ENCODE results near the gene FAM171A2. TPM values are rescaled to one million over a fixed set of nuclear protein-coding genes. Genes with fewer than 3 reads are reported as not detected.

FAM171A2 gene
- total RNA-seq, 3 donors from 2014 or later: 0.88 to 2.9 (median 2.7) TPM

DNA sequence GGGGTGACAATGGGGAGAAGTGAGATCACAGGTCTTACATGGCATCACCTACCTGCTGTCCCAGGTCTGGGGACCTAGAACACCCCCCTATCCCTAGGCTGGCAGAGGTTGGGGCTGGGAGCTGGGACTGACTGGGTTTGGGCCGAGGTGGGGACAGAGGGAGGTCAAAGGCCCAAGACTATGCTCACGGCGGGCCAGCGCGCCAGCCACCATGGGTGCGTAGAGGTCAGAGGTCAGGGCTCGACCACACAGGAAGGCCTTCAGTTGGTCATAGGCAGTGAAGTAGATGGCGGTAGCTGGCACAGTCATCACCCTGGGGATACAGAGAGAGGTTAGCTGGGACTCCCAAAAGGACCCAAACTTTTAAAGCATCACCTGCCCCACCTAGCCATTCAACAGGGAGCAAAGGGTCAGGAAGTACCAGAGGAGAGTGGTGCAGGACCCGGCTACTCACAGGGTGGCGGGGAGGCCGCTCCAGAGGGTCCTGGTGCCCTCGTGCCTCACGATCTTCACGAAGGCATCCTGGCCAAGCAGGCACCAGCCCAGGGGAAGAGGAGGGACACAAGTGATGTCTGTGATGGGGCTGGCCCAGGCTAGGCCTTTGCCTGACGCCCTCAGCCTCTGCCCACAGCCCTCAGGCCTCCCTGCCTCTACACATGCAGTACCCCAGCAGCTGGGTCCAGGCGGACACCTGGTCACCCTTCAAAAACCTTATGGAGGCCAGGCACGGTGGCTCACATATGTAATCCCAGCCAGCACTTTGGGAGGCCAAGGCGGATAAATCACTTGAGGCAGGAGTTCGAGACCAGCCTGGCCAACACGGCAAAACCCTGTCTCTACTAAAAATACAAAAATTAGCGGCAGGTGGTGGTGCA is 42.2 kb downstream of the FAM171A2 start:
- DNase-seq (ENCODE audit: low spot score in 2 of 2): no peak
- peaks cover 1 to 15% of the 10 kb centered on the region in 2 donors for H3K27me3 ChIP-seq
- no peak for TF ChIP-seq POLR2A (IDR thresholded peaks at IDR 0.05)
- no peak for TF ChIP-seq POLR2AphosphoS5 (IDR thresholded peaks at IDR 0.05)
- TF ChIP-seq, protein P1, sequence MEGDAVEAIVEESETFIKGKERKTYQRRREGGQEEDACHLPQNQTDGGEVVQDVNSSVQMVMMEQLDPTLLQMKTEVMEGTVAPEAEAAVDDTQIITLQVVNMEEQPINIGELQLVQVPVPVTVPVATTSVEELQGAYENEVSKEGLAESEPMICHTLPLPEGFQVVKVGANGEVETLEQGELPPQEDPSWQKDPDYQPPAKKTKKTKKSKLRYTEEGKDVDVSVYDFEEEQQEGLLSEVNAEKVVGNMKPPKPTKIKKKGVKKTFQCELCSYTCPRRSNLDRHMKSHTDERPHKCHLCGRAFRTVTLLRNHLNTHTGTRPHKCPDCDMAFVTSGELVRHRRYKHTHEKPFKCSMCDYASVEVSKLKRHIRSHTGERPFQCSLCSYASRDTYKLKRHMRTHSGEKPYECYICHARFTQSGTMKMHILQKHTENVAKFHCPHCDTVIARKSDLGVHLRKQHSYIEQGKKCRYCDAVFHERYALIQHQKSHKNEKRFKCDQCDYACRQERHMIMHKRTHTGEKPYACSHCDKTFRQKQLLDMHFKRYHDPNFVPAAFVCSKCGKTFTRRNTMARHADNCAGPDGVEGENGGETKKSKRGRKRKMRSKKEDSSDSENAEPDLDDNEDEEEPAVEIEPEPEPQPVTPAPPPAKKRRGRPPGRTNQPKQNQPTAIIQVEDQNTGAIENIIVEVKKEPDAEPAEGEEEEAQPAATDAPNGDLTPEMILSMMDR (IDR thresholded peaks at IDR 0.05): no peak
- intact Hi-C loops (cut with DNase I; ENCODE audit: low total_unique reads): no loop called here
- no peaks in the 10 kb centered on the region for H3K9me3 ChIP-seq
- no peak overlapping the region for H3K4me3 ChIP-seq
- H3K36me3 ChIP-seq: no peaks in the 10 kb centered on the region
- H3K4me1 ChIP-seq: peaks cover 0 to 8% of the 10 kb centered on the region in 2 donors
- H3K27ac ChIP-seq: no peak overlapping the region

DNA sequence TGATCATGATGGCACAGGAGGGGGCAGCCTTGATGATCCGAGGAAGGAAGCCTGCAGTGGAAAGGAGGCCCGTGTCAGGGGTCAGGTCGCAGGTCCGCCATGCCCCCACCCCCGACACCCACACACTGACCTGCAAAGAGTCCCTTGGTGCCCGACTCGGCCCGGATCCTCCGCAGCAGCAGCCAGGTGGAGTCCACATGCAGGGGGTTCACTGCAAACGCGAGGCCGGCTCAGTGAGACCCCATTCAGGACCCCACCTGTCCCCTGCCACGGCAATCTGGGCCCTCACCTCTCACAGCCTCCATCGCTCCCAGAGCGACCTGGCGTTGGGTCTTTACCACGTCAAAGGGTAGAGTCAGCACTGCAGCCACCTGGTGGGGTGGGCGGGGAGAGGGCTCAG is 43.6 kb downstream of the FAM171A2 start:
- TF ChIP-seq POLR2AphosphoS5 (IDR thresholded peaks at IDR 0.05) (no peak), POLR2A (IDR thresholded peaks at IDR 0.05) (no peak)
- TF ChIP-seq, protein P1 (IDR thresholded peaks at IDR 0.05): no peak
- no peaks in the 10 kb centered on the region for H3K9me3 ChIP-seq
- intact Hi-C loops (cut with DNase I; ENCODE audit: low total_unique reads): no loop called here
- peaks cover 0 to 8% of the 10 kb centered on the region in 2 donors for H3K4me1 ChIP-seq
- no peak overlapping the region for H3K27ac ChIP-seq
- peaks cover 4 to 26% of the 10 kb centered on the region in 2 donors for H3K27me3 ChIP-seq
- no peak for DNase-seq (ENCODE audit: low spot score in 2 of 2)
- no peak overlapping the region for H3K4me3 ChIP-seq
- no peaks in the 10 kb centered on the region for H3K36me3 ChIP-seq

DNA sequence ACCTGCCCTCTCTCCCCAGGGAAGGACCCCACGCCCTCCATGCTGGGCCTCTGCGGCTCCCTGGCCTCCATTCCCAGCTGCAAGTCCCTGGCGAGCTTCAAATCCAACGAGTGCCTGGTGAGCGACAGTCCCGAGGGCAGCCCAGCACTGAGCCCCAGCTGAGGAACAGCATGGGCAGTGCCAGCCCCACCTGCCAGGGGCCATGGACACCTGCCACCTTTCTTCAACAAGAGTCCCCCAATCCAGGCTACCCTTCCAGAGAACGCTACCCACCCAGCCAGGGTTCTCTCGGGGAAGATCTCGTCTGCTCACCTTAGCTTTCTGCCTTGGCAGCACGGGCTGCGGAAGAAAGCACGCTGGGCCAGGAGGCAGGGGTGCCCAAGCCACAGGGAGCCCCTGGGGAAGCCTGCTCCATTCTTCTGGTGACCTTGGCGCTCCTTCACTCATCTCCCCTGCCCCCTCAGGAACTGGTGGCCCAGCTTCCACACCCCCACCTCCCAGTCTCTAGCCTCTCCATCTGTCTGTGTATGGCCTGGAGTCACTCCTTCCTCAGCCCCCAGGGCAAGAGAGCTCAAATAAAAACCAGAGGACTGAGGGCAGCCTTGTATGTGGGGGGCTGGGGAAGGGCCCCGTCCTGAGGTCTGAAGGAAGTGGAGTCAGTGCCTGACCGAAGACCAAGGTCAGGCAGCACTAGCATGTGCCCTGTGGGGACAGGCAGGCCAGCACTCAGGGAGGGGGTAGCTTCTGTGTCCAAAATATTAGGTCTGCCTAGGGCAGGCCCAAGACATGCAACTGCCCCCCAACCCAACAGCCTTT is 45.4 kb downstream of the FAM171A2 start:
- peaks cover 9 to 40% of the 10 kb centered on the region in 2 donors for H3K27me3 ChIP-seq
- H3K9me3 ChIP-seq: no peaks in the 10 kb centered on the region
- TF ChIP-seq POLR2A (IDR thresholded peaks at IDR 0.05) (no peak), POLR2AphosphoS5 (IDR thresholded peaks at IDR 0.05) (no peak)
- TF ChIP-seq, protein P1 (IDR thresholded peaks at IDR 0.05): no peak
- H3K4me3 ChIP-seq: no peak overlapping the region
- intact Hi-C loops (cut with DNase I; ENCODE audit: low total_unique reads): no loop called here
- no peaks in the 10 kb centered on the region for H3K36me3 ChIP-seq
- H3K4me1 ChIP-seq: peaks cover 0 to 2% of the 10 kb centered on the region in 2 donors
- H3K27ac ChIP-seq: no peak overlapping the region
- DNase-seq (ENCODE audit: low spot score in 2 of 2): no peak

DNA sequence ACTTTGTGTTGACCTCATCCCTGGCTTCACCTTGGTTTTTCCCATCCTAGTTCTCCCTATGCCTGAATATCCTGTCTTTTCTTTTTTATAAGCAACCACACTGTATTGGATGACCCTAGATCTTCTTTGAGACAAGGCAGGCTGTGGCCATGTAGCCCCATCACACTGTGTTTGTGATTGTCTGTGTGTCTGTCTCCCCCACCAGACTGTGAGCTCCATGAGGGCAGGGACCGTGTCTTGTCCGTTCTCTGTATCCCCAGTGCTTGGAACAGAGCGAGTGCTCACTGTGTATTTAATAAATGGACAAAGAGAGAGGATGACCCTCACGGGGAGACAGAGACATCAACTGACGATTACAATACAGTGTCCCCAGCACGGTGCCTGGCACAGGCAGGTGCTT is 46.1 kb downstream of the FAM171A2 start:
- H3K4me3 ChIP-seq: no peak overlapping the region
- no peaks in the 10 kb centered on the region for H3K4me1 ChIP-seq
- intact Hi-C loops (cut with DNase I; ENCODE audit: low total_unique reads): no loop called here
- no peak for TF ChIP-seq POLR2AphosphoS5 (IDR thresholded peaks at IDR 0.05)
- no peak for DNase-seq (ENCODE audit: low spot score in 2 of 2)
- H3K27ac ChIP-seq: no peak overlapping the region
- peaks cover 9 to 40% of the 10 kb centered on the region in 2 donors for H3K27me3 ChIP-seq
- no peaks in the 10 kb centered on the region for H3K36me3 ChIP-seq
- no peaks in the 10 kb centered on the region for H3K9me3 ChIP-seq

DNA sequence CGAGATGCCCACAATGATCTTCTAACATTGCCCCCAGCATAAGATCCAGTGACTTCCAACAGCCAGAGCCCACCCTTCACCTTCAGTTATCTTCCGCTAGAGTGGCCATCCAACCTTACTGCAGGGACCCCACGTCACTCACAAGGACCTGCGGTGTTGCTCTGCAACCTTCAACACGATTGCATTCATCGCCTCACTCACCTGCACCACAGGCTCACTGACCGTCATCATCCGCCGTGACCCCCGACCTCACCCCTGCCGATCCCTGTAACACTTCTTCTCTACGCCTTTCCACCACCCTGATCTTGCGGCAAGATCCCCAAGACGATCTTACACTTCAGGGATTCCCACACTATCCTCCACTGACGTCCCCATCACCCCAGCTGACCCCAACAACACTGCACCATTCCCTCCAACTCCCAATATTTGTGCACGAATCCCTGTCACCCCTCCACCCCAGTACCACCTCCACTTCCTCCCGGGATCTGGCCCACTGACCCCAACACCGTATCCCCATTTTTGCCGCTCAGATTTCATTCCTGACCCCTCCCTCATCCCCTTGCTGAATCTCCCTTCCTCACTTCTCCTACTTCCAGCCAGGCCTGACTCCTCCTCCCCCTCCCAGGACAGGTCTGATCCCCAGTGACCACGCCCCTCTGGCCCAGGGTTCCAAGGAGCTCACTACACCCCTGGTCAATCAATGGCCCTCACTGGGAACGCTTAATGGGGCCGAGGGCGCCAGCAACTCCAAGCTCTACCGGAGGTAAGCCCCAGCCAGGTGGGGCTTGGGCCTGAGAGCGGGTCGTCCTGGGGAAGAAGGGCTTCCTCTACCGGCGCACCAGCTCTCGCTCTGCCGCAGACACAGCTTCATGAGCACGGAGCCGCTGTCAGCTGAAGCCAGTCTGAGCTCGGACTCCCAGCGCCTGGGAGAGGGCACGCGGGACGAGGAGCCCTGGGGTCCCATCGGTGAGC is 47.6 kb downstream of the FAM171A2 start:
- TF ChIP-seq, protein P1 (IDR thresholded peaks at IDR 0.05): no peak
- TF ChIP-seq POLR2AphosphoS5 (IDR thresholded peaks at IDR 0.05): no peak
- TF ChIP-seq POLR2A (IDR thresholded peaks at IDR 0.05): no peak
- DNase-seq (ENCODE audit: low spot score in 2 of 2): no peak
- intact Hi-C loops (cut with DNase I; ENCODE audit: low total_unique reads): no loop called here
- Histone ChIP-seq H3K4me1 (no peaks in the 10 kb centered on the region), H3K27ac (no peak overlapping the region), H3K9me3 (no peaks in the 10 kb centered on the region), H3K36me3 (no peaks in the 10 kb centered on the region), H3K4me3 (peak overlapping the region in 1 of 3 donors; percentile 60), H3K27me3 (peaks cover 9 to 40% of the 10 kb centered on the region in 2 donors)
